ENCODE results near the gene NR2C2.

NR2C2 gene

DNA sequence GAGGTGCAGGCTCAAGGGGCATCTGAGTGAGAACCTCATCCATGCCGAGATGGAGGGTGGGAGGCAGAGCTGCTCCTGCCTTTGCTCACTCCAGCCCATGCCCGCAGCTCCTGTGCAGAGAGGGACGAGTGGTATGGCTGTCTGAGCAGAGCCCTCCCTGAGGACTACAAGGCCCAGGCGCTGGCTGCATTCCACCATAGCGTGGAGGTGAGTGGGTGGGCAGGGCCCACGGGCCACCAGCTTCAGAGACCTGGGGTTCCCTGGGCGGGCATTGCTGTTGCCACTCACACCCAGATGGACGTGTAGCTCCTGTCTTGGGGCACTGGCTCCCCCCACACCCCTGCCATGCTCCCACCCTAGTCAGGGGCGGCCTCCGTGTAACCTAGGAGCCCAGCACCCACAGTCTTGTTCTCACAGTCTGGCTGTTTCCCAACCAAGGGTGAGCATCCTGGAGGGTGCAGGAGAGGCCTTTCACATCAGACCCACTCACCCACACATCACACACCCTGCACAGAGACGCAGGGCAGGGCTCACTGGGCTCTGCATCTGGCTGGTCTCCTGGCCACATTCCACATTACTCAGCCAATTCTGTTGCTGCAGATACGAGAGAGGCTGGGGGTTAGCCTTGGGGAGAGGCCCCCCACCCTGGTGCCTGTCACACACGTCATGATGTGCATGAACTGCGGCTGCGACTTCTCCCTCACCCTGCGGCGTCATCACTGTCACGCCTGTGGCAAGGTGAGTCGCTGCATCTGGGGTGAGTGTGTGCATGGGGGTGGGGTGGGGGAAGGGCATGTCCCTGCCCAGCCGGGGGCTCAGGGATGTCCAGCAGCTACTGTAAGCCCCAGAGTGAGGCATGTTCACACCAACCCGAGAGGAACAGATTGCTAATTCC lies 25.3 kb upstream of the NR2C2 start:
- no peak for DNase-seq (ENCODE audit: low read depth in 2 of 2)

- DNase-seq (ENCODE audit: low read depth in 2 of 2), result no peak
Observed at GRCh38 chr3:14922863-14923262, 24.5 kb upstream of the NR2C2 start.

GRCh38 chr3:14923476-14923875 lies 23.9 kb upstream of the NR2C2 start:
- no peak for DNase-seq (ENCODE audit: low read depth in 2 of 2)

GRCh38 chr3:14925729-14926591 lies 21.4 kb upstream of the NR2C2 start:
- no peak for DNase-seq (ENCODE audit: low read depth in 2 of 2)

DNA sequence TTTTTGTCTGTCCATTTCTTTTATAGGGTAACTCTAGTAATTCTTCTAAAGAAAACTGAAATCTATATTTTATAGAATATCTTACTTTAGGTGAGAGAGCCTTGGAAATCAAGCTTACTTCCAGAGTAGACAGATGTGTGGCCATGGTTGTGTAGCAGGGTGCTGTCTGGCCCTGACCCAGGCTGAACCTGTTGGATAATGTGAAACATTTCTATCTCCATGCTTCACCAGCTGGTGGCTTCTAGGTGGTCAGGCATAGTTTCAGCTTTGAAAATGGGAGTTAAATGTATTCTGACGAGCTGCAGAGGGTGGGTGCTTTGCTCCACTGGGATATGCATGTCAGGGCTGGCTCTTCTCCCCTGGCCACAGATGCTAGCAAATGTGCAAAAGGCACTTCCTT lies 20.8 kb upstream of the NR2C2 start:
- DNase-seq (ENCODE audit: low read depth in 2 of 2), result no peak

DNA sequence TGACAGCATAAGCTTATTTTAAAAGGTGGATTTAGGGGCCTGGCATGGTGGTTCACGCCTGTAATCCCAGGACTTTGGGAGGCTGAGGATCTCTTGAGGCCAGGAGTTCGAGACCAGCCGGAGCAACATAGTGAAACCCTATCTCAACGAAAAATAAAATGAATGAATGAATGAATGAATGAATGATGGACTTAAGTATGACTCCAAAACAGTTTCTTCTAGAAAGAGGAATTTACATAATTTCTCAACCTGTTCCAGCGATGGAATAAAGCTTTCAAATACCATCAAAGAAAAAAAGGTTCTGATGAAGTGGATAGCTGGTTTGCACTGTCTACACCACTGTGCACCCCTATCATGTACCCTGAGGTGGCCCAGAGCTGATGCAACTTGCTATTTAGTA lies 20.1 kb upstream of the NR2C2 start:
- no peak for DNase-seq (ENCODE audit: low read depth in 2 of 2)

DNA sequence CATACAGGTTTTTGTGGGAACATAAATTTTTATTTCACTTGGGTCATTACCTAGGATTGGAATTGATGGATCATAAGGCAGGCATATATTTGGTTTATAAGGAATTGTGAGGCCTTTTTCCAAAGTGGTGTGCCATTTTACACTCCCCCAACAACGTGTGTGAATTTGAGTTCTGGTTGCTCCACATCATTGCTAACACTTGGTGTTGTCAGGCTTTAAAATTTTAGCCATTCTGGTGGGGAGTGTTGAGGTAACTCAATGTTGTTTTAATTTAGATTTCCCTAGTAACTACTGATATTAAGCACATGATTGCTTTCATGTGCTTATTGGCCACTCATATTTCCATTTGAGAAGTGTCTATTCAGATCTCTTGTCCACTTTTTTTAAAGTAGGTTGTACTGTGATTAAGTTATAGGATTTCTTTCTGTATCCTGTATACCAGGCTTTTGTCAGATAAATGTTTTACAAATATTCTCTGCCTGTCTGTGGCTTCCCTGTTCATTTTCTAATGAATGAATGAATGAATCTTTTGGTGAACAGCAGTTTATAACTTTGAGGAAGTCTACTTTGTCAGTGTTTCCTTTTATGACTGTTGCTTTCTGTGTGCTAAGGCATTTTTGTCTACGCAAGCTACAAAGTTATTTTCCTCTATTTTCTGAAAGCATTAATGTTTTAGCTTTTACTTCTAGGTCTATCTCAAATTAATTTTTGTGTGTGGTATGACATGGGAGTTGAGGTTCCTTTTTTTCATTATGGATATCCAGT lies 17.9 kb upstream of the NR2C2 start:
- no peak for DNase-seq (ENCODE audit: low read depth in 2 of 2)

GRCh38 chr3:14933820-14934425 lies 13.5 kb upstream of the NR2C2 start:
- no peak for DNase-seq (ENCODE audit: low read depth in 2 of 2)

- DNase-seq (ENCODE audit: low read depth in 2 of 2), result no peak
Observed at GRCh38 chr3:14935592-14936345, 11.6 kb upstream of the NR2C2 start.

DNA sequence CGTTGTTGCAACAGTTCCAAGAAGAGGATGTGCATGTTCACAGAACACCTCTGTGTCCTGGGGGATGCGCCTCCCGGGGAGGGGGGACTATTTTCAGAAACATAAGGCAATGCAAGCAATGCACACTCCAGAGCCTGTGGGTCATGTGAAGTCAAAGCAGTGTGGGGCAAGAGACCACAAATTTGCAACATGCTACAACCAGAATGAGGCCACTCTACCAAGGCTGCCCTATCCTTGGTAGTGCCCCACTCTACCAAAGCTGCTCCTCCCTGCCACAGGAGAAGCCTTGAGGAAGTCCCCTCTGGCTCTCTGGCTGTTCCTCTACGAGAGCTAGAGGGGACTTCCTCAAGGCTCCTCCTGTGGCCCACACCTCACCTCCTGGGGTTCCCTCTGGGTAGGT lies 8.4 kb upstream of the NR2C2 start:
- DNase-seq (ENCODE audit: low read depth in 2 of 2), result no peak

DNA sequence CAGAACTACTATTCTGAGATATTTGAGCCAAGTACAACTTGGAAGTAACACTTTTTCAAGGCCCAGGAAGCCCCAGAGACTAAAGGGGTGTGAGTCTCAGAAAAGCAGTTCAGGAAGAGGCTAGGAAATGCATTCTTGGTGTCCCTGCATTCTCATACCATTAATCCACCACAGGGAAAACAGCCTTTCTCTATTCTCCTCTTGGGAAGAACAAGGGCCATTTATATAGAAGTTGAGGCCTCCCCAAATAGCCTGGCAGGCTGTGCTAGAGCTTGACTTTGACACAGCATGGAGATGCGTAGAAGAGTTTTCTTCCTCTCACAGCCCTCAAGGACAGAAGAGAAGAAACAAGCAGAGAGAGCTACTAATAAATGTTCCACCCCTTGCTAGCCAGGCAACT lies 5.5 kb upstream of the NR2C2 start:
- DNase-seq (ENCODE audit: low read depth in 2 of 2), result no peak

- DNase-seq (ENCODE audit: low read depth in 2 of 2), result no peak
Observed at GRCh38 chr3:14943042-14943441, 4.3 kb upstream of the NR2C2 start.

- DNase-seq (ENCODE audit: low read depth in 2 of 2), result no peak
Observed at GRCh38 chr3:14946236-14946635, 1.1 kb upstream of the NR2C2 start.

DNA sequence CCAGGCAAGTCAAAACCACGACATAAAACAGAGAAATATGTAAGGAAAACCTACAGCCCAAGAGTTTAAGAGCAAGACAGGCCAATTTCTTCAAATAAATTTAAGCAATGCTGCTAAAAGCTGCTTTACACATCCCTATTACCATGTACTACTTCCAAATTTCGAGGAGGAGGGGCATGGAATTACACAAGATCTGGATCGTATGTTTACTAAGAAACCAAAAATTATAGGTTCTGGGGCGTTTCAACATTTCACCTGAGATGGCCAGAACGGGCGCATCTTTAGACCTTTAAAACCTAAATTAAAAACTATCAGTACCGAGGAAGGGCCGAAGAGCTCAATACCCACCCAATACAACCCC lies 664 bp upstream of the NR2C2 start:
- DNase-seq (ENCODE audit: low read depth in 2 of 2), result no peak

GRCh38 chr3:14947886-14948608 lies 664 bp downstream of the NR2C2 start:
- DNase-seq (ENCODE audit: low read depth in 2 of 2), result peak; percentile 91 to 92

DNA sequence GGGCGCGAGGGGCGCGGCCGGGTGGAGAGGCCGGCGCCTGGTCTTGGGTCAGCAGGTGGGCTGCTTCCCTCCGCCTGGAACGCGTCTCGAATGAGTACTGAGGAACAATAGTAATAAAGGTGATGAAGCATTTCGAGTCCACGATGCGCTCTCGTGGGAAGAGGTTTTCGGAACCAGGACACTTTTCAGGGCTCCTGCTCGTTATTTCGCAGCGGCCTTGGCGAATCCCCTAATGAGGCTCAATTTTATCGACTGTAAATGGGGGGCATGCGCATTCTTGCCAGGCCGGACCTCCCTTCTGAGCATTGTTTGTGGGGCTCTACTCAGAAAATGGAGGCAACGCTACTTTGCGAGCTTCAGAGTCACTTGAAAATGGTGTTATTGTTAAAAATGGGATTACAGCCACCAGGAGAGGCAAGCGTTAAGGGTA lies 1.2 kb downstream of the NR2C2 start:
- DNase-seq (ENCODE audit: low read depth in 2 of 2), result no peak

DNA sequence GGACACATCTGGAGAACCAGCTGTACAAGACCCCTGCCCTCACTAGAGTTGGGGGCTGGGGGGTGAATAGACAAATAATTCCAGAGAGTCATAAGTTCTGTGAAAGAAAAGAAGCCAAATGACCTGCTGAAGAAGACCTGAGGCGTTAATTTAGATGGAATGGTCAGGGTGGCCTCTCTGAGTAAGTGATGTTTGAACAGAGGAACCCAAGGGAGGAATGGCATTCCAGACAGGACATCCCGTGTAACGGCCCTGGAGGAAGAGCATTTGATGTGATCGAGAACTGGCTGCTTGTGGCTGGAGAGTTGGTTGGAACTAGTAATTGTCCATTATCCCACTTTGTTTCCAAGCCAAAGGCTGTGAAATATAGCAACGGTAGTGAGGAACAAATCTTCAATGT lies 1.7 kb downstream of the NR2C2 start:
- DNase-seq (ENCODE audit: low read depth in 2 of 2), result no peak

DNA sequence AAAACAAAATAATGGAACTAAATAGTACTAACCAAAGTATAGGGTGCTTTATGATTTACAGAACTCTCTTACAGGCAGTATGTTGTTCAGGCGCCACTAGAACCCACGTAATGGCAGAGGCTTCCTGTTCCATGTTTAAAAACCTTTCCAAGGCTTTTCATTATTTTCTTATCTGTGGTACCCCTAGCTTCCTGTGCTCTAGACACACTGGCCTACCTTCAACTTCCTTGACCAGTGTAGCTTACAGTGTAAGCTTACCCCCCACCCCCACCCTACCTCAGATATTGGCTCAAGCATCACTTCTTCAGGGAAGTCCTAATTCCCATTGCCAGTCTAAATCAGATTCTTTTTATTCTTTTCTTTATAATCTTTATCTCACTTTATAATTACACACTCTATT lies 2.9 kb downstream of the NR2C2 start:
- no peak for DNase-seq (ENCODE audit: low read depth in 2 of 2)

DNA sequence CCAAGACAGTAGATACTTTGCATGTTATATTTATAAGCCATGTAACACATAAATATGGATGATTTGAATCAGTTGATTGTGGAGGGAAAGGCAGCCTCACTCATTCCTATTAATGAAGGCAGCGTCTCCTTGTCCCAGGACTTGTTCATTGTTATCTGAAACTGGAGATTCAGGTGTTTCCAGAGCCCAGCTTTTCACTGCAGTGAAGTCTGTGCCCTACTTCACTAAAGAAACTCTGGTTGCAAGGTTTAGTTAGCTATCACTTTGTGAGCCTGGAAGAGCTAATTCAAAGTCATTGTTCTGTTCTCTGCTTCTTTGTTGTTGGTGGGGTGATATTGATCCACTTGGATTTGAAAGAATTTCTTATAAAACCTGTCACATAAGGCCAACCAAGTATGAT lies 9.8 kb downstream of the NR2C2 start:
- no peak for DNase-seq (ENCODE audit: low read depth in 2 of 2)

DNA sequence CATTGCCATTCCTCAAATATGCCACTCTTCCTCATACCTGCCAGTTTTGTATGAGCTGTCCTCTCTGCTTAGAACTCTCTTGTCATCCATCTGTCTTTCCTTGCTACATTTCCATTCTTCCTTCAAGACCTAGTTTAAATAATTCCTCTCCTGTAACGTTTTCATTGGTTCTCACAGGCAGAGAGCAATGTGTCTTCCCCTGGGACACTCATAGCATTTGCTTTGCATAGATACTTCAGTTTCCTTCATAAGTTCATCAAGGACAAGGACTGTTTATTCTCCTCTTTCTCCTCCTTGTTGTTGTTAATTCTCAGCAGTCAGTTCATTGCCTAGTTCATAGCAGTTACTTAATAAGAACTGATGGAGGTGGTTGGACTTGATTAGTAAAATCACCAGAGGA lies 10.5 kb downstream of the NR2C2 start:
- DNase-seq (ENCODE audit: low read depth in 2 of 2), result no peak

Measured in stimulated activated CD8-positive, alpha-beta memory T cell treated with anti-CD3 and anti-CD28 coated beads, Interleukin-2, amount 100 ng/mL, for 1 hour (primary cell).